Chondrocyte (in vitro differentiated cells): Measurements from ENCODE around the gene GAS5. TPM values are rescaled to one million over a fixed set of nuclear protein-coding genes. Genes with fewer than 3 reads are reported as not detected.

ENCODE experiments used
- DNase-seq: peaks from one replicate; pipeline ENCODE4 v3.0.0; 2021; ENCODE audit warnings: mixed read lengths, low spot score
- H3K27ac Mint-ChIP-seq: one replicate; pipeline ENCODE4 v1.8.0; 2021; ENCODE audit warnings: mild to moderate bottlenecking, moderate library complexity, mixed read lengths; ENCODE audit not compliant: unreplicated experiment
- H3K27me3 Mint-ChIP-seq: 2 replicates; pipeline ENCODE4 v1.8.0; 2021; ENCODE audit warnings: low read depth, mixed read lengths
- H3K36me3 Mint-ChIP-seq: 2 replicates; pipeline ENCODE4 v1.8.0; 2021; ENCODE audit warnings: low read depth, mixed read lengths
- H3K4me1 Mint-ChIP-seq: 2 replicates; pipeline ENCODE4 v1.8.0; 2021; ENCODE audit warnings: low read depth, mild to moderate bottlenecking, mixed read lengths
- H3K4me3 Mint-ChIP-seq: one replicate; pipeline ENCODE4 v1.8.0; 2021; ENCODE audit warnings: mild to moderate bottlenecking, moderate library complexity, mixed read lengths; ENCODE audit not compliant: unreplicated experiment
- H3K9me3 Mint-ChIP-seq: 2 replicates; pipeline ENCODE4 v1.8.0; 2021; ENCODE audit warnings: low read depth, mixed read lengths
- total RNA-seq: library from RNA; stranded (reverse); gene quantifications from 3 replicates; pipeline ENCODE4 v1.2.1, GENCODE V29; 2021
- TF ChIP-seq, protein P1 (sequence below): fragments of 200-600 bp; sonication (generic); IDR thresholded peaks from 2 replicates; pipeline ENCODE4 v1.5.0; 2021; ENCODE audit warnings: antibody characterized with exemption, mild to moderate bottlenecking, moderate library complexity

GAS5 gene
- total RNA-seq, 1 donor from 2014 or later, result 340 TPM

DNA sequence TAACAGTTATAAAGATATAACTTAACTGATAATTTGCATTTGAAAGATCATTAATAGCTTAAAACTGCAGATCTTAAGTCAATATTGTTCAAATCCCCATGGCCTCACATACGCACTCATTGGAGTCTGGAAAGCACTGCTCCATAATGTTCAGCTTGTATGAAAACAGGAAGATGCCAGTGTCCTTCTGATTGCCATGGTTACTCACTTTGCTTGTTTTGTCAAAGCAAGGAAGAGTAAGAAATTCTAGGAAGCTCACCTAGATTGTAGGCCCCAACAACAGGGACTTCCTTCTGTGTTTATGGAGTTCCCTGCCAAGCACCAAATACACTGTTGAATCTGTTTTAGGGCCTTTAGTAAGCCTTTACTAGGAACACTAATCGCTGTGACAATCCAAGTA is 10.9 kb downstream of the GAS5 start:
- peaks cover 8% of the 10 kb centered on the region for H3K36me3 Mint-ChIP-seq
- H3K9me3 Mint-ChIP-seq, result no peaks in the 10 kb centered on the region
- no peaks in the 10 kb centered on the region for H3K27me3 Mint-ChIP-seq
- H3K4me1 Mint-ChIP-seq, result peaks cover 12% of the 10 kb centered on the region
- H3K27ac Mint-ChIP-seq, result no peak overlapping the region
- H3K4me3 Mint-ChIP-seq, result no peak overlapping the region
- no peak for DNase-seq
- TF ChIP-seq, protein P1, sequence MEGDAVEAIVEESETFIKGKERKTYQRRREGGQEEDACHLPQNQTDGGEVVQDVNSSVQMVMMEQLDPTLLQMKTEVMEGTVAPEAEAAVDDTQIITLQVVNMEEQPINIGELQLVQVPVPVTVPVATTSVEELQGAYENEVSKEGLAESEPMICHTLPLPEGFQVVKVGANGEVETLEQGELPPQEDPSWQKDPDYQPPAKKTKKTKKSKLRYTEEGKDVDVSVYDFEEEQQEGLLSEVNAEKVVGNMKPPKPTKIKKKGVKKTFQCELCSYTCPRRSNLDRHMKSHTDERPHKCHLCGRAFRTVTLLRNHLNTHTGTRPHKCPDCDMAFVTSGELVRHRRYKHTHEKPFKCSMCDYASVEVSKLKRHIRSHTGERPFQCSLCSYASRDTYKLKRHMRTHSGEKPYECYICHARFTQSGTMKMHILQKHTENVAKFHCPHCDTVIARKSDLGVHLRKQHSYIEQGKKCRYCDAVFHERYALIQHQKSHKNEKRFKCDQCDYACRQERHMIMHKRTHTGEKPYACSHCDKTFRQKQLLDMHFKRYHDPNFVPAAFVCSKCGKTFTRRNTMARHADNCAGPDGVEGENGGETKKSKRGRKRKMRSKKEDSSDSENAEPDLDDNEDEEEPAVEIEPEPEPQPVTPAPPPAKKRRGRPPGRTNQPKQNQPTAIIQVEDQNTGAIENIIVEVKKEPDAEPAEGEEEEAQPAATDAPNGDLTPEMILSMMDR, result no peak

DNA sequence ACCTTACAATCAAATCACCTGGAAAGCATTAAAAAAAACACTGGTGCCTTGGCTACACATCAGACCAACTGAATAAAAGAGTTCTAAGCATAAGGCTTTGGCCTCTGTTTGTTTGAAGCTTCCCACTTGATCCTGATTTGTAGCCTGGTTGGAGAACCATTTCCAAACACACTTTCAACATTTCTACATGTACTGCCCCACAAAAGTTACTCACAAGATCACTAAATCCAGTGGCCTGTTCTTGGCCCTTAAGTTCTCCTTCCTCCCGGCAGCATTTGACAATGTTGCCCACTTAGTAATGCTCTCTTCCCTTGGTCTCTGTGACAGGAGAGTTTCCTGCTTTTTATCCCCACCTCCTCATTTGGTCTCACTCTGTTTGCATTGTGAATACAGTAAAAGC is 11.8 kb downstream of the GAS5 start:
- peaks cover 12% of the 10 kb centered on the region for H3K4me1 Mint-ChIP-seq
- H3K36me3 Mint-ChIP-seq, result peaks cover 8% of the 10 kb centered on the region
- no peak overlapping the region for H3K4me3 Mint-ChIP-seq
- TF ChIP-seq, protein P1, result no peak
- no peak for DNase-seq
- no peaks in the 10 kb centered on the region for H3K27me3 Mint-ChIP-seq
- no peaks in the 10 kb centered on the region for H3K9me3 Mint-ChIP-seq
- H3K27ac Mint-ChIP-seq, result no peak overlapping the region

DNA sequence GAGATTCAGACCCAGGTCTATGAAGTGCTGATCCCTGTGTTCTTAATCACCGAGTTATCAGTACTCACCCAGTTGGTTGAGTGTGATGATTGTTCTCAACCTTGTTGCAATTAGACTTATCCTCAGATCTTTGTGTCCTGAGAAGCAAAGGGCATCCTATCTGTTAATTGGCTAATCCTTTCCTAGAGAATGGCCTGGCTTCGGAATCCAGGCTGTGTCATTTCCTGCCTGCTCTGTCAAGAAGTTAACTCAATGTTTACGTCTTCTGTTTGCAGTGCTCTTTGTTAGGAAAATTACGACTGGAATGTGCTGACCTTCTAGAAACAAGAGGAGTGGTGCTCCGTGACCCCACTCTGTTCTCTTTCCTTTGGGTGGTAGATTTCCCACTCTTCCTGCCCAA is 14.7 kb downstream of the GAS5 start:
- DNase-seq, result no peak
- H3K4me3 Mint-ChIP-seq, result no peak overlapping the region
- H3K9me3 Mint-ChIP-seq, result no peaks in the 10 kb centered on the region
- no peaks in the 10 kb centered on the region for H3K27me3 Mint-ChIP-seq
- TF ChIP-seq, protein P1, result no peak
- peak overlapping the region; percentile 34 for H3K27ac Mint-ChIP-seq
- peaks cover 8% of the 10 kb centered on the region for H3K36me3 Mint-ChIP-seq
- H3K4me1 Mint-ChIP-seq, result peaks cover 12% of the 10 kb centered on the region

DNA sequence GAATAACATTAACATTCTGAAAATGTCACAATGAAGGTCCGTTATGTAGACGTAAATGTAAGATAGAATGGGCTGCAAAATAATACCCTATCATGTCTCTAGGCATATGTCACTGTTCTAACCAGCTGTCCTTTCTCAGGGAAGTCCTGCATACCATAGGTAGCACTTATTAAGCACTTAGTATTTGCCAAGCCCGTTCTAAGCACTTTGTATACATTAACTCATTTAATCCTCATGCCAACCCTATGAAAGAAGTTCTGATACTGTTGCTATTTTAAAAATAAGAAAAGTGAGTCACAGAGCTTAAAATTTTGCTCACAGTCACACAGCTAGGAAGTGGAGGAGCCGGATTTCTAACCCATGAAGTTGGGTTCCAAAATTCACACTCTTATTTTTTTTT is 15.7 kb downstream of the GAS5 start:
- Mint-ChIP-seq H3K36me3 (peaks cover 8% of the 10 kb centered on the region), H3K27me3 (no peaks in the 10 kb centered on the region), H3K27ac (no peak overlapping the region), H3K9me3 (no peaks in the 10 kb centered on the region), H3K4me1 (peaks cover 12% of the 10 kb centered on the region), H3K4me3 (no peak overlapping the region)
- TF ChIP-seq, protein P1, result no peak
- no peak for DNase-seq

DNA sequence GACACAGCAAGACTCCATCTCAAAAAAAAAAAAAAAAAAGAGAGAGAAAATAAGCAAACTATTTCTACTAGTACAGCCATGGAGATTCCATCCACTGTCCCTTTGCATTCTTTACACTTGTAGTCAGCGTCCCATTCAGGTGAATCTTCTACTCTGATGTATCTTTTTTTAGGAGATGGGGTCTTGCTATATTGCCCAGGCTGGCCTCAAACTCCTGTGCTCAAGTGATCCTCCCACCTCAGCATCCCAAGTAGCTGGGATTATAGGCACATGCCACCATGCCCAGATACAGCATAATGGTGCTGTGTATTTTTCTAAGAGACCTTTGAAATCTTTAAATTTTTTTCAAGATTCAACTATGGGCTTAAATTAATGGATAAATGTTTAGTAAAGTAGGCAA is 35.0 kb downstream of the GAS5 start:
- Mint-ChIP-seq H3K4me1 (no peaks in the 10 kb centered on the region), H3K27ac (no peak overlapping the region), H3K9me3 (no peaks in the 10 kb centered on the region), H3K27me3 (no peaks in the 10 kb centered on the region), H3K36me3 (peaks cover 6% of the 10 kb centered on the region), H3K4me3 (no peak overlapping the region)
- TF ChIP-seq, protein P1, result no peak
- DNase-seq, result no peak
